ENCODE data around the gene CDH20. TPM values are rescaled to one million over a fixed set of nuclear protein-coding genes. Genes with fewer than 3 reads are reported as not detected.

CDH20 gene
- total and polyA plus RNA-seq, 10 donors: 0.04 to 0.05 TPM; not detected in 8

DNA sequence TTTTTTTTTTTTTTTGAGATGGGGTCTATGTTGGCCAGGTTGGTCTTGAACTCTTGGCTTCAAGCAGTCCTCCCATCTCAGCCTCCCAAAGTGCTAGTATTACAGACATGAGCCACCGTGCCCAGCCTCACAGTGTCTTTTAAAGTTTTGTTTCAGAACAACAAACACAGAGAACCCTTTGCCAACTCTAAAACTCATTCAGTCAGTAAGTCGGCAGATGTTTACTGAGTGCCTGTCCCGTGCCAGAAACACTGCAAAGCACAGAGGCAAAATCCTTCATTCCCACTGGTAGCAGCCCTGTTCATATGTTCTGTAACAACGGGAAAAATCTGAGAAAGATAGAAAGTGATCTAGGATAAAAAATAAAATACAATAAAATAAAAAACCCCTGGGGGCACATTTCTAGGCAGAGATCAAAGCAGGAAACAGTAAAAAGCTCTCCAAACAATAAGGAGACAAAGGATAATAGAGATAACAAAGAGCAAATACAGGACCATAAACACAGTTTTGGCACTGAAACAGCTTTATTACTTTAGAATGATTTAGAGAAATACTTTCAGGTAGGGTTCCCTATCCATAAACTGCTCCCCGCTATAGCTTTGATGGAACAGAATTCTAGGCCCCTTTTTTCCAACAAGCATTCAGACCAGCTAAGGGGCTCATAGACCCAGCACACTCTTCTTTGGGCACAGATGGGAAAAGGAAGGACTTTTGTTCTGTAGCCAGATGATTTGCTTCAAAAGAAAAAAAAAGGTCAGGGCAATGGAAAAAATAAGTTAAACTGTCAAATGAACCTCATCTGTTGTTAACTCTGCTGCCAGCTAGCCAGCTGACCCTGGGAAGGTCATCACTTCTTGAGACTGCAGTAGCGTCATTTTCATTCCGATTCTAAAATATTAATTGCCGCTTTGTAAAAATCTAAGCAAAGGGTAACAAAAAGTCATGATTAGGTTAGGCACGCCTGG is 212.3 kb downstream of the CDH20 start:
- Histone ChIP-seq H3K27me3 (replicated peaks in 1 of 7) (no peaks in the 10 kb centered on the region), H3K36me3 (no peaks in the 10 kb centered on the region), H3K4me1 (no peaks in the 10 kb centered on the region), H3K4me3 (no peak overlapping the region), H3K9me3 (no peaks in the 10 kb centered on the region), H3K27ac (no peak overlapping the region)
- WGBS, 5 donors: 74 to 83% (median 79%) methylated on average over 9 of the region's 9 CpGs
- DNase-seq: no peak
- TF ChIP-seq, protein P1, sequence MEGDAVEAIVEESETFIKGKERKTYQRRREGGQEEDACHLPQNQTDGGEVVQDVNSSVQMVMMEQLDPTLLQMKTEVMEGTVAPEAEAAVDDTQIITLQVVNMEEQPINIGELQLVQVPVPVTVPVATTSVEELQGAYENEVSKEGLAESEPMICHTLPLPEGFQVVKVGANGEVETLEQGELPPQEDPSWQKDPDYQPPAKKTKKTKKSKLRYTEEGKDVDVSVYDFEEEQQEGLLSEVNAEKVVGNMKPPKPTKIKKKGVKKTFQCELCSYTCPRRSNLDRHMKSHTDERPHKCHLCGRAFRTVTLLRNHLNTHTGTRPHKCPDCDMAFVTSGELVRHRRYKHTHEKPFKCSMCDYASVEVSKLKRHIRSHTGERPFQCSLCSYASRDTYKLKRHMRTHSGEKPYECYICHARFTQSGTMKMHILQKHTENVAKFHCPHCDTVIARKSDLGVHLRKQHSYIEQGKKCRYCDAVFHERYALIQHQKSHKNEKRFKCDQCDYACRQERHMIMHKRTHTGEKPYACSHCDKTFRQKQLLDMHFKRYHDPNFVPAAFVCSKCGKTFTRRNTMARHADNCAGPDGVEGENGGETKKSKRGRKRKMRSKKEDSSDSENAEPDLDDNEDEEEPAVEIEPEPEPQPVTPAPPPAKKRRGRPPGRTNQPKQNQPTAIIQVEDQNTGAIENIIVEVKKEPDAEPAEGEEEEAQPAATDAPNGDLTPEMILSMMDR (IDR thresholded peaks at IDR 0.05 in 8 of 11, conservative IDR thresholded peaks at IDR 0.05 in 3 of 11): no peak
- TF ChIP-seq POLR2AphosphoS5 (IDR thresholded peaks at IDR 0.05) (no peak), POLR2A (IDR thresholded peaks at IDR 0.05) (no peak)
- intact Hi-C loops (cut with DNase I; ENCODE audit: low total_unique reads): no loop called here

DNA sequence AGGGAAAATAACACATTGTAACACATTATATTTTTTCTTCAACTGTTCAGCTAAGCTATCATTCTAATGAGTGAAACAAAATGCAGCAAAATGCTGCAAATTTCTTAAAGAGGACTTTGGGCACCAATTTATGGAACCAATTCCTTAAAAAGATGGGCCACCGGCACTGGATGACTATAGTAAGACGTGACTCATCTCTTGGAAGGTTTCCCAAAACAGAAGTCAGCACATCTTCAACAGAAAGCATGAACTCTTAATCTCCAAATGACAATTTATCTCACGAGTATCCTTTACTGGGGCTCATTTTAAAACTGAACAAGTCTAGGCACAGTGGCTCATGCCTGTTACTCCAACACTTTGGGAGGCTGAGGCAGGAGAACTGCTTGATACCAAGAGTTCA is 213.4 kb downstream of the CDH20 start:
- intact Hi-C loops (cut with DNase I; ENCODE audit: low total_unique reads): no loop called here
- Histone ChIP-seq H3K36me3 (no peaks in the 10 kb centered on the region), H3K4me1 (no peaks in the 10 kb centered on the region), H3K9me3 (no peaks in the 10 kb centered on the region), H3K4me3 (no peak overlapping the region), H3K27ac (no peak overlapping the region), H3K27me3 (replicated peaks in 1 of 7) (no peaks in the 10 kb centered on the region)
- 54 to 73% (median 64%) methylated on average over 3 of the region's 3 CpGs for whole genome bisulfite sequencing, 5 donors
- DNase-seq: no peak
- TF ChIP-seq, protein P1 (IDR thresholded peaks at IDR 0.05 in 8 of 11, conservative IDR thresholded peaks at IDR 0.05 in 3 of 11): no peak
- TF ChIP-seq POLR2A (IDR thresholded peaks at IDR 0.05) (no peak), POLR2AphosphoS5 (IDR thresholded peaks at IDR 0.05) (no peak)

DNA sequence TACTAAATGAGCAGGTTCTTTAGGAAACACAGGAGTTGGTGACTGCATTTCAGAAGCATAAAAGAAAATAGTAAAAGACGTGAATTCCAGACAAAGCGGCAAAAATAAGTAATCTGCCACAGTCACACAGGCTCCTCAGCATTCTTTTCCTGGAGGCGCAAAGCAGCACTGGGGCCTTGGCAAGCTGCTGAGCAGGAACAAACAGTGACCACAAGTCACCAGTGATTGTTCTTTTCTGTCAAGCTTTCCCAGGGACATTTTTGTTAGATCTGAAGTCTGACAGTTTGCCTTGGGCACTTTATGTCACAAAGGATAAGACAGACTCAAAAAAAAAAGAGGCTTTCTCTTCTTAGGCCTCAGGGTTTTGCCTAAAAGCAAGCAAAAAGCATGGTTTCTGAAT is 216.2 kb downstream of the CDH20 start:
- H3K27me3 ChIP-seq (replicated peaks in 1 of 7): peaks cover 0 to 4% (median 0%) of the 10 kb centered on the region in 7 donors
- no peak overlapping the region for H3K27ac ChIP-seq
- intact Hi-C loops (cut with DNase I; ENCODE audit: low total_unique reads): no loop called here
- no peak for DNase-seq
- 88 to 96% (median 91%) methylated on average over 3 of the region's 3 CpGs for WGBS, 5 donors
- peaks cover 0 to 2% (median 0%) of the 10 kb centered on the region in 6 donors for H3K4me1 ChIP-seq
- H3K4me3 ChIP-seq: no peak overlapping the region
- no peaks in the 10 kb centered on the region for H3K36me3 ChIP-seq
- no peaks in the 10 kb centered on the region for H3K9me3 ChIP-seq
- TF ChIP-seq POLR2AphosphoS5 (IDR thresholded peaks at IDR 0.05): no peak
- TF ChIP-seq, protein P1 (IDR thresholded peaks at IDR 0.05 in 8 of 11, conservative IDR thresholded peaks at IDR 0.05 in 3 of 11): no peak
- no peak for TF ChIP-seq POLR2A (IDR thresholded peaks at IDR 0.05)

DNA sequence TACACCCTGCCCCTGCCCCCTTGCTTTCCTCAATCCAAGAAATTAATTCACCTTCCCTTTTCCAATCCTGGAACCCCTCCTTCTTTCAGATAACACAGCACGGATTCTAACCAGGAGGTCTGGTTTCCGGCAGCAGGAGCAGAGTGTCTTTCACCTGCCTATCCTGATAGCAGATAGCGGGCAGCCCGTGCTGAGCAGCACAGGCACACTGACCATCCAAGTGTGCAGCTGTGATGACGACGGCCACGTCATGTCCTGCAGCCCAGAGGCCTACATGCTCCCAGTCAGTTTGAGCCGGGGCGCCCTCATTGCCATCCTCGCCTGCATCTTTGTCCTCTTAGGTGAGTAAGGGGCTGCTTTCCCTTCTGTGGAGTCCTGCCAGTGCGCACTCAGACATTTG is 216.7 kb downstream of the CDH20 start:
- 79 to 95% (median 94%) methylated on average over 5 to 11 of the region's 11 CpGs for WGBS, 5 donors
- Histone ChIP-seq H3K27me3 (replicated peaks in 1 of 7) (peaks cover 0 to 6% (median 0%) of the 10 kb centered on the region in 7 donors), H3K9me3 (no peaks in the 10 kb centered on the region), H3K4me1 (peaks cover 0 to 2% (median 0%) of the 10 kb centered on the region in 6 donors), H3K36me3 (no peaks in the 10 kb centered on the region), H3K27ac (no peak overlapping the region), H3K4me3 (no peak overlapping the region)
- TF ChIP-seq POLR2A (IDR thresholded peaks at IDR 0.05) (no peak), POLR2AphosphoS5 (IDR thresholded peaks at IDR 0.05) (no peak)
- TF ChIP-seq, protein P1 (IDR thresholded peaks at IDR 0.05 in 8 of 11, conservative IDR thresholded peaks at IDR 0.05 in 3 of 11): no peak
- no peak for DNase-seq
- intact Hi-C loops (cut with DNase I; ENCODE audit: low total_unique reads): loop anchor here (10.0 kb wide), 2 partner anchors 345 to 585 kb away; partner anchors contain the start of gene RNF152
